Upper lobe of left lung (tissue), 4 donors: Measurements from ENCODE around the gene GBX2.

ENCODE experiments used
- CTCF ChIP-seq, 6 experiments: fragments of 450-650 bp in 4 of 6; fragments of 200-600 bp in 2 of 6; sonication (generic) in 2 of 6; IDR thresholded peaks; one replicate each; pipeline ENCODE4 v1.5.1; 2016 to 2019; ENCODE audit warnings: antibody characterized with exemption in 6 of 6
- POLR2AphosphoS5 ChIP-seq, 2 donors: sonication (generic); formaldehyde crosslinking; IDR thresholded peaks; one replicate each; pipeline ENCODE4 v1.5.1; 2017; ENCODE audit warnings: antibody characterized with exemption in 2 of 2

- TF ChIP-seq CTCF (IDR thresholded peaks at IDR 0.05) (no peak), POLR2AphosphoS5 (IDR thresholded peaks at IDR 0.05) (no peak)
These were observed 49.2 kb downstream of the GBX2 start for GRCh38 chr2:236119003-236119402.
